Stimulated activated CD4-positive, alpha-beta T cell treated with anti-CD3 and anti-CD28 coated beads, TNF-alpha, amount 100 ng/mL, for 4 hours (primary cell): ENCODE results near the gene RBP5.

Source experiments
- DNase-seq, 3 experiments: peaks; one replicate each; pipeline ENCODE4 v3.0.0-alpha.2; 2020; ENCODE audit warnings: low read depth in 3 of 3

RBP5 gene

DNA sequence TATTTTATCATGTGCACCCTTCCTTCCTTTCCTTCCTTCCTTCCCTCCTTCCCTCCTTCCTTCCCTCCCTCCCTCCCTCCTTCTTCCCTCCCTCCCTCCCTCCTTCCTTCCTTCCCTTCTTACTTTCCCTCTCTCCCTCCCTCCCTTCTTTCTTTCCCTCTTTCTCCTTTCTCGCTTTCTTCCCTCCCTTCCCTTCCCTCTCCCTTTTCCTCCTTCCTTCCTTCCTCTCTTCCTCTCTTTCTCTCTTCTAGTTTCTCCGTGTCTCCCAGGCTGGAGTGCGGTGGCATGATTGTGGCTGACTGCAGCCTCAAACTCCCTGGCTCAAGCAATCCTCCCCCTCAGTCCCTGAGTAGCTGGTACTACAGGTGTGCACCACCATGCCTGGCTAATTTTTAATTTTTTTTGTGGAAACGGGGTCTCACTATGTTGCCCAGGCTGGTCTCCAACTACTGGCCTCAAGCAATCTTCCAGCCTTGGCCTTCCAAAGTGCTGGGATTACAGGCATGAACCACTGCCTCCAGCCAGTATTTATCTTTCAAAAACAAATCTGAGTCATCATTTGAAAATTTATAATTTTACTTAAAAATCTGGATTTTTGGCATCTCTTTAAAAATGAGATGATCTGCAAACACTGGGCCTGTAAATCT is 27.5 kb downstream of the RBP5 start:
- no peak for DNase-seq

DNA sequence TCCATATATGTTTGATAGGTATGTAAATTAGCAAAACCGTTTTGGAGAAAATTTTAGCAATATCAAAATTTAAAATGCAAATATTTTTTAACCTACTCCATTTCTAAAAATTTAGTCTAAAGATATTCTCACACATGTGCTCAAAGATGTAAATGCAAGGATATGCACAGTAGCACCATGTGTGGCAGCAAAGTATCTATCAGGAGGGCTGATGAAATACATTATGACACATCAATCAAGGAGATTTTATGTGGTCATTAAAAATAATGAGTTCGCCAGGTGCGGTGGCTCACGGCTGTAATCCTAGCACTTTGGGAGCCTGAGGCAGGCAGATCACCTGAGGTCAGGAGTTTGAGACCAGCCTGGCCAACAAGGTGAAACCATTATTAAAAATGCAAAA is 28.4 kb downstream of the RBP5 start:
- DNase-seq, result no peak

GRCh38 chr12:7099290-7099996 is 29.2 kb downstream of the RBP5 start:
- no peak for DNase-seq

DNA sequence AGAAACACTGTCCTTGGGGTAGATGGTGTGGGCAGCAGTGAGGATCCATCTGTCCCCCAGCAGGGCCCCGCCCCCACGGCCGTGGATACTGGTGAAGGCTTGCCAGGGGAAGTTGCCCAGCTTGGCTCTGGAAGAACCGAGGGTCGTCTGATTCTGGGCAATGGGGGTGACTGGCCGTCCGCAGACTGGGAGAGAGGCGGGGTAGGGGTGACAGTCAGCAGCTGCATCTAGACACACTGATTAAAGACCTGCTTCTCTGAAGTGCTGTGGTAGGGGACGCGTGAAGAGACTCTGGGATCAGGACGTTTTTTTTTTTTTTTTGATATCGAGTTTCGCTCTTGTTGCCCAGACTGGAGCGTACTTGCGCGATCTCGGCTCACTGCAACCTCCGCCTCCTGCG is 31.7 kb downstream of the RBP5 start:
- DNase-seq, result no peak

GRCh38 chr12:7096006-7096932 is 32.4 kb downstream of the RBP5 start:
- DNase-seq, result no peak

DNA sequence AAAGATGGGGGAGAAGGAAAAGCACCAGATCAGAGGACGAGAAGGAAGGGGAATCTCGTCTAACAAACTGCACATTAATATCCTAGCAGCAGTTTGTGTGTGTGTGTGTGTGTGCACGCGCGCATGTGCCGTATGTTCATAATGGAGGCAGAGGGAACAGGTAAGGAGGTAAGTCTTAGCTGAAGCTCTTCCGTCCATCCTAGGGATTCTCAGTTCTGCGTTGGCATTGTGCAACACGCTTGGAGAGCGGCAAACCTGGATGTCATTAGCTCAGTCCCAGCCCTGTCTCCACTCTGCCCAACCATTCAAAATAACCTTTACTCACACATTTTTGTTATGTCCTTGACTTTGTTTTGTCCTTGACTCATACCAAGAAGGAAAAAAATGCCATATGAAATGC is 34.8 kb downstream of the RBP5 start:
- no peak for DNase-seq

DNA sequence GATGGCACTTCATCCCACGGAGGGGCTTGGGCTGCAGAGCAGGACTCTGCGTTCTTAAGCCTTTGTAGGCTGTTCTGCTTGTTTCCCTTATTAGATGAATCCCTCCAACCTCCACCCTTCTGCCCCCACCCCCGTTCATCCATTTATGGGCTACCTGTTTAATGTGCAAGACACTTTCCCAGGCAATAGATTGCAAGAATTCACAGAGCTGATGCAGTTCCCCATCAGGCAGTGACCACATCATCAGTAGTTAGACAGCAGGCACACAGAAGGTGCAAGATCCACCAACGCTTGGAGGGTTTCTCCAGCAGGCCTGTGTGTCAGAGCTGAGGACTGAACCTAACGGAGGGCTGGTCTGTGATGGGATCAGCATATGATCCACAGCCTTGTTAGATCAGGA is 35.2 kb downstream of the RBP5 start:
- no peak for DNase-seq

DNA sequence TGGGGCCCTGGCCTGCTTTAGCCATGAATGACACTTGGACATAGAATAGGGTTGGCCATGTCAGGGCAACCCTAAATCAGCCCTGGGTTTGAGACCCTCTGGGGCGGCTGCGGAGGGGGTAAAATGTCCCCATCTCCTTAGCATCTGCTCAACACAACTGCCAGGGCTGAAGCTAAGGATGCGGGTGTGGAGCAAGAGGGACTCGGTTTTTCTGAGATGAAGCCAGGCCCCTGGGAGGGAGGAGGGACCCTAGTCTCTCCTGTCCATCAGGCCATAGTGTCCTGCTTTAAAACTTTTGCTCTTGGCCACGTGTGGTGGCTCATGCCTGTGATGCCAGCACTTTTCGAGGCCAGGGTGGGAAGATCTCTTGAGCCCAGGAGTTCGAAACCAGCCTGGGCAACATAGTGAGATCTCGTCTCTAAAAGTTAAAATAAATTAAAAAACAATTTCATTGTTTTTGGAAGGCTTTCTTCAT is 35.7 kb downstream of the RBP5 start:
- no peak for DNase-seq

DNA sequence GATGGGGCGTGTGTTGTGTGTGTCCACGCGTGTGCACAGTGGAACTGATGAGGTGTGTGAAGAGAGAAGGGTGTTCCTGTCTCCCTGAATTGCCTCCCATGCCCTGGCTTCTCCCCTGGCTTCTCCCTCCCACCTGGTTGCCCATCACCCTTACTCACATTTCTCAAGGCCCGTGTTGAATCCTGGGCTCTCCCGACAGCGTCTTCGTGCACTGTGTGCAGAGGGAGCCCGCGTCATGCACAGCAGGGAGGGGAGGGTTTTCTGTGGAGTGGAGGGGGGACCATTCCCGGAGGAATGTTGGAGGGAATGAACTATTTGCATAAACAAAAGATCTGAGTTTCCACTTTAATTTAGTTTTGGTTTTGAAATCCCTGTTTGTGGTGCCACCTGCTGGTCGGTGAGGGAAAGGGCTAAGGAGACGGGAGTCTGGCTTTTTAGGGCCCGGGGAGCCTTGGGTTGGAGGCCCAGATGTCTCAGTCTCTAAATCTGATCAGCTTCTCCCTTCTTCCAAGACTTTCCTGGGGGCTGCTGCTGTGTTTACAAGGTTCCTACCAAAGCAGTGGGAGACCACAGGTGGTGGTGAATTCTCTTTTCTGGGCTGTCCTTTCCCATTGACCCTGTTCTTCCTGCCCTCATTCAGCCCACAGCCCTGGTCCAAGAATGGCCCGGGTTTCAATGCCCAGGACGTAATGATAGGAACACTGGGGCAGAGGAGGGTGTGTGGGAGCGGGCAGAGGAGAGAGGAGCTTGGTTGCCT is 36.3 kb downstream of the RBP5 start, which contains the start of gene C1R:
Gene C1R (minus strand): TSS at position 217 of the 757 bp plus-strand sequence. CDS start 57 bp downstream, at position 160.
- DNase-seq, result peak; percentile 41 to 51 (median 50)

DNA sequence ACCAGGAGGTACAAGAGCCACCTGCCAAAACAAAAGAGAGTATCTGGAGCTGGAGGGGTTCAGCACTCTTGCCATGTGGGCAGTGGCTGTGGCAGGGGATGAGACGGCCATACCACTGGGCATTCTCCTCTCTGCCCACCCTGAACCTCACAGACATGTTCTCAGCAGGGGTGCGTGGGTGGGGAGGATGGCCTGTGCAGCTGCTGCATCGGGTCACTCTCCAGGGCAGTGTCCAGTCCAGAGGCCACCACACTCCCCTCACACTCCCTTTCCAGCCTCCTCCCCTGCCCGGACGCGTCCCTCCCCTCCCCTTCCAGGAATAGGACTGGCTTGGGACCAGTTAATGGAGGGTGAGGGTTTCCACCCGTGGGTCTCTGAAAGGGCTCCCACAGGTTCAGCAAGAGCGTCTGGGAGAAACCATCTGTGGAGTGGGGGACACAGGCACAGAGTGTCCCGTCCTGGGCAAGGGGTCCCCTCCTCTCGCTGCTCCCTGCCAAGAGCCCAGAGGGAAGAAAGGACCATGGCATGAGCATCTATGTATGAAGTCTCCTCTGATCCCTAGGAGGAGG is 36.9 kb downstream of the RBP5 start:
- DNase-seq, result no peak

- DNase-seq, result no peak
These were observed 37.5 kb downstream of the RBP5 start for GRCh38 chr12:7091171-7091570.

DNA sequence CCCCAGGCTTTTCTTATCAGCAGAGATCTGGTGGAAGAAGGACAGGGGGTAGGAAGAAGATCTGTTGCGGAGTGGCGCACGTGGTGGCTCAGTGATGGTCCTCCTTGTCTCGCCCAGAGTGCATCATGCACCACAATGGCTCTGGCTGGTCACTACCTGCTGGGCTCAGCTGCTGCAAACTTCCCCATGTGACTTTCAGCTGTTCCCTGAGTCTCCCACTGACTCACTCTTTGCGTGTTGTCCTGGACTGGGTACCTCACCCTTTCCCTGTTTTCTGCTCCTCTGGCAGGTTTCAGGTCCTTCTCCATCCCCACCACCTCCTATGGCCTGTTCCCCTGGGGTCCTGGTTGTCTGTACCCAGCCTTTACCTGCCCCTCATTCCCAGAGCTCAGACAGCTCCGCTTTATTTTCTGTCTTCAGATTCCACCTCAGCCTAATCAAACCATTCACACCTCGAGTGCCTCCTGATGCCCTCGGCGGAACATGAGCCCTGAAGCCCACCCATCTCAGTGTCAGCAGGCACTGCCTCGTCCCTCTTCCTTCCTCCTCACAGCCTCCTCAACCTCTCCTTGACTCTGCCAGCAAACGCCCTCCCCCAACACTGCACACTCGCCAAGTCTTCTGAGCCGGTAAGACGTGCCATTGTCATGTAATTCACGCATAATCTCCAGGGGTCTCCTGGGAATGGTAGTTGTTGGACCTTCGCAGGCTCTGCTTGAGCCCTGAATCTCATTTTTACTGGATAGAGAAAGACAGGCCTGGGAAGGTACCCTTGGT is 38.3 kb downstream of the RBP5 start:
- no peak for DNase-seq

DNA sequence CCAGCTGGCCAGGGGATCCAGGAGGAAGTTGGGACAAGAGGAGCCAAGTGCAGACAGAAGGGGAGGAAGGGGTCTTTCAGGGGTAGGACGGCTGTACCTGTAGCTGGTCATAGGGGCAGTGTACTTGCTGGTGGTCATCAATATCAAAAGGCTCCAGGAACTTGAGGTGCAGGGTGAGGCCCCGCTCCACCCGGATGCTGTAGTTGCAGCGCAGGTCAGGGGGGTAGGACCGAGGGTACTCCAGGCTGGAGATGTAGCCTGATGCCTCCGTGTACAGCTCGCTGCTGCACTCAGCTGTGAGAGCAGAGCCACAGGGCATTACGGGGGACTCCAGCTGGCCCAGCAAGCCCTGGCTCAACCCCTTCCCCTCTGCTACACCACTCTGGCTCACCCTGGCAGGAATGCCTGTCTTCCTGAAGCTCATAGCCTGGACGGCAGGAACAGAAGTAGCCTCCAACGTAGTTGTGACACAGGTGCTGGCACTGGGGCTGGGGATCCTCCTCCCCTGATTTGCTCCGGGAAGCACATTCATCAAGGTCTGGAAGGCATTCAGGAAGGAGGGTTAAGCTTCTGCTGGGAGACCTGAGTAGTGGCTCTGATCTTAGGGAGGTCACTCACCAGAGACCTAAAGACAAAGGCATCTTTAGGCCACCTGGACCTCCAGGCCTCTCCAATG is 39.4 kb downstream of the RBP5 start:
- no peak for DNase-seq

DNA sequence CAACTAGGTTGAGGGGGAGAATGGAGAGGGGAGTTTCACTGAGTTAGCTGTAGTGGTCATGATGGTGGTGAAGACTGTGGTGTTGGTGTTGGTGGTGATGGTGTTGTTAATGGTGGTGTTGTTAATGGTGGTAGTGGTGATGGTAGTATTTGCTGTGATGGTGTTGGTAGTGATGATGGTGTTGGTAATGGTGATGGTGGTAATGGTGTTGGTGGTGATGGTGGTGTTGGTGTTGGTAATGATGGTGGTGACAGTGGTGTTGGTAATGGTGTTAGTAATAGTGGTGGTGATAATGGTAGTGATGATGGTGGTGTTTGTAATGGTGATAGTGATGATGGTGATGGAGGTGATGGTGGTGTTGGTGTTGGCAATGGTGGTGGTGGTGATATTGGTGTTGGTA is 45.6 kb downstream of the RBP5 start:
- no peak for DNase-seq

DNA sequence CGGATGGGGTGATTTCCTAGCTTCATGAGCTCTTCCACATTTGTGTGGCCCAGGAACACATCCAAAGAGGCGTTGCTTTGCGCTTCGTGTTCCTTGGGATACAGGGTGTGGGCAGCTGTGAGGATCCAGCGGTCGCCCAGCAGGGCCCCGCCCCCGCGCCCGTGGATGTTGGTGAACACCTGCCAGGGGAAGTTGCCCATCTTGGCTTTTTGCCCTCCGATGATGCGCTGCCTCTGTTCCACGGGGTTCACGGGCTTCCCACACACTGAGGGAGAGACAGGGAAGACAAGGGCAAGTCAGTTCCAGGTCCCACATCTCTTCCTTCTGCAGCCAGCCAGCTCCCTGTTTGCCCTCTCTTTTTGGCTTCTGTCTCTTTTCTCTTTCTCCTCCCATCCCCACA is 47.7 kb downstream of the RBP5 start:
- no peak for DNase-seq

- no peak for DNase-seq
These were observed 48.9 kb downstream of the RBP5 start for GRCh38 chr12:7079826-7080125.

GRCh38 chr12:7078163-7078562 is 50.5 kb downstream of the RBP5 start:
- no peak for DNase-seq

- DNase-seq, result no peak
These were observed 52.2 kb downstream of the RBP5 start for GRCh38 chr12:7076493-7076892.

DNA sequence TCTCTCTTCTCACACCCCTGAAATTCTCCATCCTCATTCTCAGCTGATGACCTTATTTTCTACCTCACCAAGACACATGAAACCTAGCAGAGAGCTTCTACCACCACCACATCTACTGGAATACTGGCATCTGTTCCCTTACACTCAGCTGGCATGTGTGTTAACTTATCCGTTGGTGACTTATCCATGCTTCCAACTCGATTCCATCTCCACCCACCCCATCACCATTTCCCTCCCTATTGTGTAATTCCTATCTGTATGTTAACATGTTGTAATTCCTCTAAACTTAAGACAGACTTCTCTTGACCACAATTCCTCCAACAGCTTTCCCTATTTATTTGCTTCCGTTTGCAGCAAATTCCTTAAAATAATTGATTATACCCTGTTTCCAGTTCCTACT is 52.8 kb downstream of the RBP5 start:
- no peak for DNase-seq

- no peak for DNase-seq
These were observed 53.2 kb downstream of the RBP5 start for GRCh38 chr12:7075518-7075917.
